Natural killer cell (primary cell): ENCODE data around the gene VAMP7. TPM values are rescaled to one million over a fixed set of nuclear protein-coding genes. Genes with fewer than 3 reads are reported as not detected.
"Not testable (repeated sequence)": the region's sequence is repeated elsewhere in the genome, so short reads cannot be mapped to it uniquely, and the experiment has no call there.

Source experiments
- ATAC-seq, 3 donors: fragments of 150-1000 bp in 2 of 3; fragments of 200-7000 bp in 1 of 3; cut with Tn5 transposase; 1 replicate in 1 of 3; 2 replicates in 2 of 3; pipeline ENCODE4 v1.10.0; 2021; ENCODE audit warnings: mild to moderate bottlenecking in 2 of 3, moderate library complexity in 2 of 3
- DNase-seq, 2 donors: peaks; one replicate each; pipeline versions ENCODE4 v3.0.0 to v3.0.0-alpha.2; 2013 to 2021; ENCODE audit warnings: mixed read lengths in 1 of 2
- H3K27ac ChIP-seq: one replicate; pipeline ENCODE4 v1.5.1; 2013; ENCODE audit warnings: mild to moderate bottlenecking, low read length
- H3K27me3 ChIP-seq: one replicate; pipeline ENCODE4 v1.6.1; 2013; ENCODE audit warnings: low read length; ENCODE audit not compliant: control insufficient read depth, insufficient read depth
- H3K36me3 ChIP-seq: one replicate; pipeline ENCODE4 v1.6.1; 2013; ENCODE audit warnings: low read length; ENCODE audit not compliant: control insufficient read depth, insufficient read depth
- H3K4me1 ChIP-seq: one replicate; pipeline ENCODE4 v1.6.1; 2013; ENCODE audit warnings: low read length; ENCODE audit not compliant: control insufficient read depth, insufficient read depth
- H3K4me3 ChIP-seq: one replicate; pipeline ENCODE4 v1.5.1; 2013; ENCODE audit warnings: low read length
- H3K9me3 ChIP-seq: one replicate; pipeline ENCODE4 v1.6.1; 2013; ENCODE audit warnings: low read length; ENCODE audit not compliant: control insufficient read depth, insufficient read depth
- H3K27ac Mint-ChIP-seq, 2 donors: one replicate each; pipeline ENCODE4 v1.8.0; 2022; ENCODE audit warnings: mild to moderate bottlenecking in 2 of 2, mixed read lengths in 2 of 2, moderate library complexity in 1 of 2
- H3K27me3 Mint-ChIP-seq, 2 donors: one replicate each; pipeline ENCODE4 v1.8.0; 2022; ENCODE audit warnings: low read depth in 2 of 2, mixed read lengths in 2 of 2
- H3K36me3 Mint-ChIP-seq: one replicate; pipeline ENCODE4 v1.8.0; 2022; ENCODE audit warnings: mixed read lengths
- H3K4me1 Mint-ChIP-seq, 2 donors: one replicate each; pipeline ENCODE4 v1.8.0; 2022; ENCODE audit warnings: mixed read lengths in 2 of 2
- H3K4me3 Mint-ChIP-seq: one replicate; pipeline ENCODE4 v1.8.0; 2022; ENCODE audit warnings: mild to moderate bottlenecking, moderate library complexity, mixed read lengths
- H3K9me3 Mint-ChIP-seq, 2 donors: one replicate each; pipeline ENCODE4 v1.8.0; 2022; ENCODE audit warnings: mixed read lengths in 2 of 2
- CTCF ChIP-seq: fragments of 200-600 bp; IDR thresholded peaks from one replicate; pipeline ENCODE4 v1.8.0; 2022; ENCODE audit warnings: antibody characterized with exemption
- WGBS: methylation state at CpG from one replicate; pipeline ENCODE4 v1.1.7; 2013; ENCODE audit warnings: missing lambda C conversion rate; ENCODE audit not compliant: insufficient coverage; 5-methylcytosine and 5-hydroxymethylcytosine counted together
- intact Hi-C: fragments of 100-400 bp; cut with micrococcal nuclease; formaldehyde crosslinking; loops from one replicate; pipeline ENCODE4 v1.14.2; 2022
- total RNA-seq, 4 donors: library from RNA; stranded (reverse); fragments of 120-200 nt in 1 of 4; gene quantifications; one replicate each; pipeline versions ENCODE4 v1.2.3 to v1.2.4, GENCODE V29; 2013 to 2022

VAMP7 gene
- total RNA-seq, 3 donors from 2014 or later (not counting 1 experiment from before 2014, with no cell fraction given): 30.3 to 33.8 (median 33.6) TPM

- intact Hi-C loops: no loop called here
- WGBS: 57% methylated on average over 3 of the region's 3 CpGs
- no peak overlapping the region for H3K4me3 ChIP-seq
- Mint-ChIP-seq H3K4me3 (no peak overlapping the region), H3K9me3 (peaks cover 4 to 16% of the 10 kb centered on the region in 2 donors), H3K27ac (no peak overlapping the region), H3K27me3 (peaks cover 6 to 50% of the 10 kb centered on the region in 2 donors), H3K4me1 (peaks cover 0 to 4% of the 10 kb centered on the region in 2 donors), H3K36me3 (no peaks in the 10 kb centered on the region)
- no peaks in the 10 kb centered on the region for H3K9me3 ChIP-seq
- no peak for ATAC-seq
- H3K27ac ChIP-seq: no peak overlapping the region
- H3K36me3 ChIP-seq: no peaks in the 10 kb centered on the region
- DNase-seq: no peak
- TF ChIP-seq CTCF: no peak
- no peaks in the 10 kb centered on the region for H3K27me3 ChIP-seq
- no peaks in the 10 kb centered on the region for H3K4me1 ChIP-seq
These were observed 86.6 kb downstream of the VAMP7 start for GRCh38 chrX:155967653-155968325.

GRCh38 chrX:155968326-155968661 lies 87.1 kb downstream of the VAMP7 start:
- DNase-seq (no peak), ATAC-seq (no peak)
- 33% methylated on average over 1 of the region's 1 CpG for WGBS
- Histone ChIP-seq H3K27me3 (no peaks in the 10 kb centered on the region), H3K36me3 (no peaks in the 10 kb centered on the region), H3K4me3 (no peak overlapping the region), H3K27ac (no peak overlapping the region), H3K9me3 (no peaks in the 10 kb centered on the region), H3K4me1 (no peaks in the 10 kb centered on the region)
- no peak overlapping the region for H3K27ac Mint-ChIP-seq
- peaks cover 6 to 50% of the 10 kb centered on the region in 2 donors for H3K27me3 Mint-ChIP-seq
- H3K4me3 Mint-ChIP-seq: no peak overlapping the region
- no peaks in the 10 kb centered on the region for H3K36me3 Mint-ChIP-seq
- peaks cover 4 to 16% of the 10 kb centered on the region in 2 donors for H3K9me3 Mint-ChIP-seq
- intact Hi-C loops: no loop called here
- H3K4me1 Mint-ChIP-seq: peaks cover 0 to 4% of the 10 kb centered on the region in 2 donors
- TF ChIP-seq CTCF: no peak

GRCh38 chrX:155968791-155969190 lies 87.6 kb downstream of the VAMP7 start:
- intact Hi-C loops: no loop called here
- ATAC-seq (no peak), DNase-seq (no peak)
- H3K4me3 Mint-ChIP-seq: no peak overlapping the region
- H3K27me3 ChIP-seq: no peaks in the 10 kb centered on the region
- no peak for TF ChIP-seq CTCF
- H3K27me3 Mint-ChIP-seq: peaks cover 6 to 45% of the 10 kb centered on the region in 2 donors
- 2% methylated on average over 4 of the region's 5 CpGs for WGBS
- no peaks in the 10 kb centered on the region for H3K9me3 ChIP-seq
- no peak overlapping the region for H3K27ac Mint-ChIP-seq
- H3K4me1 Mint-ChIP-seq: peaks cover 0 to 4% of the 10 kb centered on the region in 2 donors
- no peaks in the 10 kb centered on the region for H3K36me3 Mint-ChIP-seq
- no peak overlapping the region for H3K27ac ChIP-seq
- H3K4me1 ChIP-seq: no peaks in the 10 kb centered on the region
- no peaks in the 10 kb centered on the region for H3K36me3 ChIP-seq
- peaks cover 3 to 14% of the 10 kb centered on the region in 2 donors for H3K9me3 Mint-ChIP-seq
- H3K4me3 ChIP-seq: no peak overlapping the region

GRCh38 chrX:155971658-155972057 lies 90.5 kb downstream of the VAMP7 start:
- H3K36me3 ChIP-seq, H3K27me3 ChIP-seq, H3K36me3 Mint-ChIP-seq, H3K4me1 Mint-ChIP-seq, H3K9me3 Mint-ChIP-seq, H3K9me3 ChIP-seq, H3K4me3 Mint-ChIP-seq, H3K27ac ChIP-seq, ATAC-seq, H3K27ac Mint-ChIP-seq, intact Hi-C loops, H3K4me1 ChIP-seq, DNase-seq, H3K4me3 ChIP-seq: not testable (repeated sequence)
- no CpG with 5 or more reads among the region's 5 CpGs for WGBS
- peaks cover 6 to 41% of the 10 kb centered on the region in 2 donors for H3K27me3 Mint-ChIP-seq

GRCh38 chrX:155972241-155972640 lies 91.1 kb downstream of the VAMP7 start:
- ATAC-seq, H3K4me3 ChIP-seq, H3K27me3 ChIP-seq, H3K36me3 ChIP-seq, H3K9me3 Mint-ChIP-seq, H3K27ac Mint-ChIP-seq, H3K9me3 ChIP-seq, H3K36me3 Mint-ChIP-seq, H3K4me1 Mint-ChIP-seq, H3K27ac ChIP-seq, H3K4me3 Mint-ChIP-seq, intact Hi-C loops, DNase-seq, H3K4me1 ChIP-seq: not testable (repeated sequence)
- H3K27me3 Mint-ChIP-seq: peaks cover 6 to 37% of the 10 kb centered on the region in 2 donors
- 87% methylated on average over 5 of the region's 7 CpGs for WGBS
